Trophoblast cell (in vitro differentiated cells and primary cell): ENCODE results near the gene MAT1A.

Experiments used
- DNase-seq, 2 donors: peaks; one replicate each; pipeline ENCODE4 v3.0.0-alpha.2; 2016
- H2AFZ ChIP-seq: 2 replicates; pipeline ENCODE4 v1.6.1; 2013; ENCODE audit warnings: low read length, moderate library complexity, mild to moderate bottlenecking; ENCODE audit not compliant: insufficient read depth, poor library complexity
- H2AK5ac ChIP-seq: 2 replicates; pipeline ENCODE4 v1.6.1; 2013; ENCODE audit warnings: mild to moderate bottlenecking, low read length
- H2BK120ac ChIP-seq: 2 replicates; pipeline ENCODE4 v1.6.1; 2013; ENCODE audit warnings: low read length, mild to moderate bottlenecking, moderate library complexity; ENCODE audit not compliant: insufficient read depth, poor library complexity
- H2BK12ac ChIP-seq: 2 replicates; pipeline ENCODE4 v1.6.1; 2013; ENCODE audit warnings: mild to moderate bottlenecking, low read length, moderate library complexity
- H2BK5ac ChIP-seq: 2 replicates; pipeline ENCODE4 v1.6.1; 2013; ENCODE audit warnings: low read length, low read depth, moderate library complexity, mild to moderate bottlenecking; ENCODE audit not compliant: poor library complexity
- H3K14ac ChIP-seq: 2 replicates; pipeline ENCODE4 v1.6.1; 2013; ENCODE audit warnings: mild to moderate bottlenecking, low read length
- H3K18ac ChIP-seq: 2 replicates; pipeline ENCODE4 v1.6.1; 2013; ENCODE audit warnings: mild to moderate bottlenecking, low read length
- H3K23ac ChIP-seq: 2 replicates; pipeline ENCODE4 v1.6.1; 2013; ENCODE audit warnings: low read length
- H3K27ac ChIP-seq: 2 replicates; pipeline ENCODE4 v1.5.1; 2013; ENCODE audit warnings: low read depth, mild to moderate bottlenecking, inconsistent platforms, low read length, moderate library complexity
- H3K27me3 ChIP-seq: 2 replicates; pipeline ENCODE4 v1.6.1; 2013; ENCODE audit warnings: inconsistent platforms, mild to moderate bottlenecking, low read length, moderate library complexity; ENCODE audit not compliant: insufficient read depth
- H3K36me3 ChIP-seq, 2 experiments: 1 replicate in 1 of 2; 2 replicates in 1 of 2; pipeline ENCODE4 v1.6.1; 2013; ENCODE audit warnings: low read length in 2 of 2, mild to moderate bottlenecking in 2 of 2, moderate library complexity in 1 of 2; ENCODE audit not compliant: insufficient read depth in 2 of 2, control insufficient read depth in 1 of 2
- H3K4ac ChIP-seq: 2 replicates; pipeline ENCODE4 v1.6.1; 2013; ENCODE audit warnings: low read depth, mild to moderate bottlenecking, low read length, moderate library complexity
- H3K4me1 ChIP-seq, 2 experiments: 1 replicate in 1 of 2; 2 replicates in 1 of 2; pipeline ENCODE4 v1.6.1; 2013; ENCODE audit warnings: low read length in 2 of 2, mild to moderate bottlenecking in 2 of 2, moderate library complexity in 1 of 2; ENCODE audit not compliant: insufficient read depth in 2 of 2, control insufficient read depth in 1 of 2
- H3K4me2 ChIP-seq: 2 replicates; pipeline ENCODE4 v1.6.1; 2013; ENCODE audit warnings: inconsistent platforms, mild to moderate bottlenecking, low read length, moderate library complexity
- H3K4me3 ChIP-seq: 2 replicates; pipeline ENCODE4 v1.5.1; 2013; ENCODE audit warnings: mild to moderate bottlenecking, low read depth, low read length, inconsistent platforms
- H3K79me1 ChIP-seq: one replicate; pipeline ENCODE4 v1.6.1; 2013; ENCODE audit warnings: low read length
- H3K79me2 ChIP-seq: 2 replicates; pipeline ENCODE4 v1.6.1; 2013; ENCODE audit warnings: low read length, mild to moderate bottlenecking; ENCODE audit not compliant: control insufficient read depth, insufficient read depth, poor library complexity
- H3K9ac ChIP-seq: 2 replicates; pipeline ENCODE4 v1.6.1; 2013; ENCODE audit warnings: mild to moderate bottlenecking, low read length
- H3K9me3 ChIP-seq: 2 replicates; pipeline ENCODE4 v1.6.1; 2013; ENCODE audit warnings: low read depth, mild to moderate bottlenecking, control low read depth, inconsistent platforms, low read length; ENCODE audit not compliant: insufficient read depth
- H4K12ac ChIP-seq: 2 replicates; pipeline ENCODE4 v1.6.1; 2013; ENCODE audit warnings: low read depth, mild to moderate bottlenecking, low read length, moderate library complexity
- H4K8ac ChIP-seq: 2 replicates; pipeline ENCODE4 v1.6.1; 2013; ENCODE audit warnings: low read depth, mild to moderate bottlenecking, low read length, moderate library complexity
- H4K91ac ChIP-seq: one replicate; pipeline ENCODE4 v1.6.1; 2013; ENCODE audit warnings: low read depth, mild to moderate bottlenecking, low read length, moderate library complexity
- WGBS: extraction: QIAGEN DNeasy Blood & Tissue Kit; methylation state at CpG from one replicate; pipeline ENCODE4 v1.1.7; 2013; ENCODE audit warnings: missing lambda C conversion rate; ENCODE audit not compliant: insufficient read length, insufficient coverage; ENCODE audit errors: extremely low coverage; 5-methylcytosine and 5-hydroxymethylcytosine counted together

MAT1A gene

GRCh38 chr10:80323311-80323710 lies 33.9 kb upstream of the MAT1A start:
- no peak overlapping the region for H3K4me3 ChIP-seq
- no peak overlapping the region for H4K8ac ChIP-seq
- no peaks in the 10 kb centered on the region for H3K9me3 ChIP-seq
- no peak overlapping the region for H2BK5ac ChIP-seq
- H3K27me3 ChIP-seq = no peaks in the 10 kb centered on the region
- no peaks in the 10 kb centered on the region for H3K36me3 ChIP-seq
- no peak overlapping the region for H3K27ac ChIP-seq
- no peak overlapping the region for H2BK12ac ChIP-seq
- no peak overlapping the region for H3K4ac ChIP-seq
- H4K91ac ChIP-seq = no peak overlapping the region
- H3K14ac ChIP-seq = no peak overlapping the region
- H3K9ac ChIP-seq = no peak overlapping the region
- no peak overlapping the region for H3K23ac ChIP-seq
- H2AFZ ChIP-seq = no peak overlapping the region
- no peak overlapping the region for H3K18ac ChIP-seq
- no peak overlapping the region for H4K12ac ChIP-seq
- no peaks in the 10 kb centered on the region for H3K79me1 ChIP-seq
- no peak overlapping the region for H2BK120ac ChIP-seq
- WGBS = no CpG with 5 or more reads among the region's 3 CpGs
- no peak for DNase-seq
- no peaks in the 10 kb centered on the region for H3K79me2 ChIP-seq
- no peaks in the 10 kb centered on the region for H3K4me1 ChIP-seq
- H3K4me2 ChIP-seq = no peak overlapping the region
- H2AK5ac ChIP-seq = no peak overlapping the region

- H4K12ac ChIP-seq = no peak overlapping the region
- H2AFZ ChIP-seq = no peak overlapping the region
- no peak overlapping the region for H3K23ac ChIP-seq
- no peak overlapping the region for H3K4me2 ChIP-seq
- no CpG with 5 or more reads among the region's 1 CpG for WGBS
- no peak overlapping the region for H4K91ac ChIP-seq
- no peak overlapping the region for H3K18ac ChIP-seq
- H4K8ac ChIP-seq = no peak overlapping the region
- H3K79me2 ChIP-seq = no peaks in the 10 kb centered on the region
- H3K4ac ChIP-seq = no peak overlapping the region
- H3K14ac ChIP-seq = no peak overlapping the region
- no peaks in the 10 kb centered on the region for H3K4me1 ChIP-seq
- H3K9me3 ChIP-seq = no peaks in the 10 kb centered on the region
- H3K27me3 ChIP-seq = no peaks in the 10 kb centered on the region
- no peak overlapping the region for H3K4me3 ChIP-seq
- no peak overlapping the region for H3K27ac ChIP-seq
- no peaks in the 10 kb centered on the region for H3K79me1 ChIP-seq
- H2BK5ac ChIP-seq = no peak overlapping the region
- no peak for DNase-seq
- no peak overlapping the region for H2BK120ac ChIP-seq
- H2BK12ac ChIP-seq = no peak overlapping the region
- no peak overlapping the region for H3K9ac ChIP-seq
- H2AK5ac ChIP-seq = no peak overlapping the region
- no peaks in the 10 kb centered on the region for H3K36me3 ChIP-seq
Observed at GRCh38 chr10:80322711-80323110, 33.3 kb upstream of the MAT1A start.

GRCh38 chr10:80322158-80322557 lies 32.7 kb upstream of the MAT1A start:
- no peak overlapping the region for H3K4ac ChIP-seq
- no peak overlapping the region for H3K14ac ChIP-seq
- H3K27ac ChIP-seq = no peak overlapping the region
- no peak overlapping the region for H3K4me2 ChIP-seq
- no peaks in the 10 kb centered on the region for H3K79me2 ChIP-seq
- H4K8ac ChIP-seq = no peak overlapping the region
- H2BK5ac ChIP-seq = no peak overlapping the region
- H3K4me1 ChIP-seq = no peaks in the 10 kb centered on the region
- H3K9me3 ChIP-seq = no peaks in the 10 kb centered on the region
- H3K79me1 ChIP-seq = no peaks in the 10 kb centered on the region
- no peaks in the 10 kb centered on the region for H3K36me3 ChIP-seq
- no peak overlapping the region for H3K18ac ChIP-seq
- H3K27me3 ChIP-seq = no peaks in the 10 kb centered on the region
- no peak overlapping the region for H2BK120ac ChIP-seq
- no peak overlapping the region for H2AFZ ChIP-seq
- H2AK5ac ChIP-seq = no peak overlapping the region
- no peak overlapping the region for H3K23ac ChIP-seq
- H3K4me3 ChIP-seq = no peak overlapping the region
- H4K12ac ChIP-seq = no peak overlapping the region
- H2BK12ac ChIP-seq = no peak overlapping the region
- WGBS = no CpG with 5 or more reads among the region's 2 CpGs
- H3K9ac ChIP-seq = no peak overlapping the region
- peak in 1 of 2 donors; percentile 58 for DNase-seq
- H4K91ac ChIP-seq = no peak overlapping the region

- WGBS = no CpG with 5 or more reads among the region's 5 CpGs
- no peak overlapping the region for H3K18ac ChIP-seq
- H2AFZ ChIP-seq = no peak overlapping the region
- no peak overlapping the region for H4K8ac ChIP-seq
- H3K9ac ChIP-seq = no peak overlapping the region
- H2BK120ac ChIP-seq = no peak overlapping the region
- H3K23ac ChIP-seq = no peak overlapping the region
- DNase-seq = no peak
- no peak overlapping the region for H3K4ac ChIP-seq
- H3K27ac ChIP-seq = no peak overlapping the region
- no peaks in the 10 kb centered on the region for H3K9me3 ChIP-seq
- H3K4me1 ChIP-seq = no peaks in the 10 kb centered on the region
- H3K79me2 ChIP-seq = no peaks in the 10 kb centered on the region
- no peak overlapping the region for H3K14ac ChIP-seq
- H4K12ac ChIP-seq = no peak overlapping the region
- no peaks in the 10 kb centered on the region for H3K27me3 ChIP-seq
- H3K36me3 ChIP-seq = no peaks in the 10 kb centered on the region
- H4K91ac ChIP-seq = no peak overlapping the region
- no peaks in the 10 kb centered on the region for H3K79me1 ChIP-seq
- H2BK12ac ChIP-seq = no peak overlapping the region
- H2AK5ac ChIP-seq = no peak overlapping the region
- no peak overlapping the region for H2BK5ac ChIP-seq
- H3K4me2 ChIP-seq = no peak overlapping the region
- H3K4me3 ChIP-seq = no peak overlapping the region
Observed at GRCh38 chr10:80321183-80321582, 31.7 kb upstream of the MAT1A start.
